H9 (cell line): ENCODE results near the gene AQP2. TPM values are rescaled to one million over a fixed set of nuclear protein-coding genes. Genes with fewer than 3 reads are reported as not detected.

Experiments
- DNase-seq: peaks from one replicate; pipeline ENCODE4 v3.0.0-alpha.2; 2017
- H2AFZ ChIP-seq: one replicate; pipeline ENCODE4 v1.6.1; 2013; ENCODE audit warnings: mild to moderate bottlenecking, low read length, control low read depth, moderate library complexity
- H2AK5ac ChIP-seq: 2 replicates; pipeline ENCODE4 v1.6.1; 2013; ENCODE audit warnings: low read length, control low read depth, mixed read lengths; ENCODE audit not compliant: insufficient read length
- H2BK120ac ChIP-seq: one replicate; pipeline ENCODE4 v1.6.1; 2013; ENCODE audit warnings: low read depth, mild to moderate bottlenecking, low read length, control low read depth, inconsistent platforms; ENCODE audit not compliant: poor library complexity, severe bottlenecking
- H2BK12ac ChIP-seq: 2 replicates; pipeline ENCODE4 v1.6.1; 2013; ENCODE audit warnings: low read length, control low read depth, mixed read lengths, low read depth; ENCODE audit not compliant: insufficient read length
- H2BK15ac ChIP-seq: 2 replicates; pipeline ENCODE4 v1.6.1; 2013; ENCODE audit warnings: low read depth, low read length, control low read depth
- H2BK20ac ChIP-seq: one replicate; pipeline ENCODE4 v1.6.1; 2013; ENCODE audit warnings: low read depth, mild to moderate bottlenecking, low read length, control low read depth, inconsistent platforms; ENCODE audit not compliant: poor library complexity, severe bottlenecking
- H2BK5ac ChIP-seq: 2 replicates; pipeline ENCODE4 v1.6.1; 2013; ENCODE audit warnings: low read length, control low read depth, mixed read lengths; ENCODE audit not compliant: insufficient read length
- H3K14ac ChIP-seq: 2 replicates; pipeline ENCODE4 v1.6.1; 2013; ENCODE audit warnings: low read length, control low read depth; ENCODE audit not compliant: insufficient read depth
- H3K18ac ChIP-seq: 2 replicates; pipeline ENCODE4 v1.6.1; 2013; ENCODE audit warnings: low read depth, mild to moderate bottlenecking, mixed read lengths, low read length, control low read depth; ENCODE audit not compliant: insufficient read length
- H3K23ac ChIP-seq: 2 replicates; pipeline ENCODE4 v1.6.1; 2013; ENCODE audit warnings: low read length, control low read depth, mixed read lengths, low read depth; ENCODE audit not compliant: insufficient read length
- H3K23me2 ChIP-seq: 2 replicates; pipeline ENCODE4 v1.6.1; 2013; ENCODE audit warnings: low read depth, mild to moderate bottlenecking, mixed read lengths, low read length, control low read depth; ENCODE audit not compliant: insufficient read length, poor library complexity, severe bottlenecking
- H3K27ac ChIP-seq: 2 replicates; pipeline ENCODE4 v1.5.1; 2013; ENCODE audit warnings: low read length, control low read depth, mixed read lengths, low read depth; ENCODE audit not compliant: insufficient read length
- H3K27me3 ChIP-seq: 2 replicates; pipeline ENCODE4 v1.6.1; 2013; ENCODE audit warnings: low read length, control low read depth, inconsistent platforms; ENCODE audit not compliant: insufficient read depth
- H3K4ac ChIP-seq: 2 replicates; pipeline ENCODE4 v1.6.1; 2013; ENCODE audit warnings: low read depth, mild to moderate bottlenecking, control low read depth, inconsistent platforms, low read length, moderate library complexity
- H3K4me1 ChIP-seq: 2 replicates; pipeline ENCODE4 v1.6.1; 2013; ENCODE audit warnings: low read length, control low read depth, inconsistent platforms; ENCODE audit not compliant: insufficient read depth
- H3K4me2 ChIP-seq: 2 replicates; pipeline ENCODE4 v1.6.1; 2013; ENCODE audit warnings: low read length, control low read depth, mixed read lengths; ENCODE audit not compliant: insufficient read length, insufficient read depth
- H3K56ac ChIP-seq: 2 replicates; pipeline ENCODE4 v1.6.1; 2013; ENCODE audit warnings: low read depth, mild to moderate bottlenecking, mixed read lengths, low read length, control low read depth; ENCODE audit not compliant: insufficient read length
- H3K79me1 ChIP-seq: 2 replicates; pipeline ENCODE4 v1.6.1; 2013; ENCODE audit warnings: low read depth, mild to moderate bottlenecking, moderate library complexity, low read length, control low read depth, inconsistent platforms; ENCODE audit not compliant: insufficient read depth, poor library complexity, severe bottlenecking
- H3K79me2 ChIP-seq: 2 replicates; pipeline ENCODE4 v1.6.1; 2013; ENCODE audit warnings: low read length, control low read depth, inconsistent platforms; ENCODE audit not compliant: insufficient read depth
- H3K9ac ChIP-seq: 2 replicates; pipeline ENCODE4 v1.6.1; 2013; ENCODE audit warnings: low read length, control low read depth, mixed read lengths; ENCODE audit not compliant: insufficient read length; ENCODE audit errors: extremely low read depth
- H3K9me3 ChIP-seq: one replicate; pipeline ENCODE4 v1.6.1; 2013; ENCODE audit warnings: low read depth, low read length, inconsistent platforms; ENCODE audit not compliant: control insufficient read depth
- H3T11ph ChIP-seq: one replicate; pipeline ENCODE4 v1.6.1; 2013; ENCODE audit warnings: mild to moderate bottlenecking, low read length, control low read depth, inconsistent platforms
- H4K20me1 ChIP-seq: one replicate; pipeline ENCODE4 v1.6.1; 2013; ENCODE audit not compliant: control insufficient read depth, insufficient read length, insufficient read depth
- H4K5ac ChIP-seq: 2 replicates; pipeline ENCODE4 v1.6.1; 2013; ENCODE audit warnings: low read depth, mild to moderate bottlenecking, mixed read lengths, low read length, control low read depth; ENCODE audit not compliant: insufficient read length
- H4K8ac ChIP-seq: replicated peaks from 2 replicates; pipeline ENCODE4 v1.6.1; 2013; ENCODE audit warnings: low read length, control low read depth, mixed read lengths, low read depth; ENCODE audit not compliant: insufficient read length
- H4K91ac ChIP-seq: 2 replicates; pipeline ENCODE4 v1.6.1; 2013; ENCODE audit warnings: low read depth, mild to moderate bottlenecking, moderate library complexity, mixed read lengths, low read length, control low read depth; ENCODE audit not compliant: insufficient read length
- H3K27ac Mint-ChIP-seq, 3 experiments: 2 replicates in 2 of 3; 3 replicates in 1 of 3; pipeline ENCODE4 v1.8.0; 2020 to 2021; ENCODE audit warnings: mixed read lengths in 3 of 3, mild to moderate bottlenecking in 1 of 3, moderate library complexity in 1 of 3
- H3K27me3 Mint-ChIP-seq: 2 replicates; pipeline ENCODE4 v1.8.0; 2021; ENCODE audit warnings: low read depth, mild to moderate bottlenecking, moderate library complexity, mixed read lengths
- H3K36me3 Mint-ChIP-seq, 3 experiments: 2 replicates in 2 of 3; 3 replicates in 1 of 3; pipeline ENCODE4 v1.8.0; 2020 to 2021; ENCODE audit warnings: low read depth in 3 of 3, mixed read lengths in 3 of 3; ENCODE audit not compliant: insufficient read depth in 1 of 3
- H3K4me1 Mint-ChIP-seq, 2 experiments: 2 replicates each; pipeline ENCODE4 v1.8.0; 2020; ENCODE audit warnings: mixed read lengths in 2 of 2
- H3K4me3 Mint-ChIP-seq, 2 experiments: 2 replicates in 1 of 2; 3 replicates in 1 of 2; pipeline ENCODE4 v1.8.0; 2020 to 2021; ENCODE audit warnings: mild to moderate bottlenecking in 2 of 2, mixed read lengths in 2 of 2, moderate library complexity in 1 of 2
- H3K9me3 Mint-ChIP-seq, 2 experiments: 2 replicates in 1 of 2; 3 replicates in 1 of 2; pipeline ENCODE4 v1.8.0; 2020; ENCODE audit warnings: mild to moderate bottlenecking in 2 of 2, mixed read lengths in 2 of 2, moderate library complexity in 1 of 2
- CTCF ChIP-seq: fragments of 200-600 bp; sonication (generic); conservative IDR thresholded peaks from 3 replicates; pipeline ENCODE4 v1.8.0; 2021; ENCODE audit warnings: antibody characterized with exemption, mild to moderate bottlenecking
- WGBS: extraction: QIAGEN DNeasy Blood & Tissue Kit; methylation state at CpG from one replicate; pipeline ENCODE4 v1.1.7; 2013; ENCODE audit warnings: missing lambda C conversion rate, low lambda C conversion rate, mixed read lengths; ENCODE audit not compliant: insufficient read length; ENCODE audit errors: extremely low coverage; 5-methylcytosine and 5-hydroxymethylcytosine counted together
- total RNA-seq: library from RNA; stranded (reverse); gene quantifications from 2 replicates; pipeline ENCODE4 v1.2.1, GENCODE V29; 2021

Gene AQP2
- total RNA-seq, 1 experiment from 2014 or later: not detected

- Histone ChIP-seq H2BK20ac (no peak overlapping the region), H3T11ph (no peak overlapping the region), H3K27ac (no peak overlapping the region), H2BK15ac (no peak overlapping the region), H2BK5ac (no peak overlapping the region), H3K79me1 (no peaks in the 10 kb centered on the region), H4K91ac (no peak overlapping the region), H4K5ac (no peak overlapping the region), H2AFZ (no peak overlapping the region), H4K20me1 (no peaks in the 10 kb centered on the region), H3K4ac (no peak overlapping the region), H3K23me2 (no peaks in the 10 kb centered on the region), H3K23ac (no peak overlapping the region), H3K4me1 (no peaks in the 10 kb centered on the region), H3K79me2 (no peaks in the 10 kb centered on the region), H3K9me3 (no peaks in the 10 kb centered on the region), H2BK120ac (no peak overlapping the region), H2BK12ac (no peak overlapping the region), H3K14ac (no peak overlapping the region), H3K18ac (no peak overlapping the region), H3K56ac (no peak overlapping the region), H3K4me2 (no peak overlapping the region), H4K8ac (no peak overlapping the region), H2AK5ac (no peak overlapping the region), H3K27me3 (no peaks in the 10 kb centered on the region), H3K9ac (no peak overlapping the region)
- H3K4me3 Mint-ChIP-seq: no peak overlapping the region
- no peaks in the 10 kb centered on the region for H3K36me3 Mint-ChIP-seq
- TF ChIP-seq CTCF: no peak
- peaks cover 4% of the 10 kb centered on the region for H3K27me3 Mint-ChIP-seq
- peaks cover 0 to 8% of the 10 kb centered on the region in 2 experiments; a peak in 3 of 4 replicates for H3K4me1 Mint-ChIP-seq
- WGBS: no CpG with 5 or more reads among the region's 3 CpGs
- H3K27ac Mint-ChIP-seq: no peak overlapping the region; a peak in 1 of 7 replicates
- H3K9me3 Mint-ChIP-seq: no peaks in the 10 kb centered on the region
- DNase-seq: no peak
Observed at GRCh38 chr12:49920915-49921286, 29.6 kb upstream of the AQP2 start.
